Transverse colon (tissue), 4 donors: ENCODE data around the gene ARHGAP45.
A peak's percentile ranks its signal among the peaks of the same experiment; 100 is the strongest.

Experiments used
- EP300 ChIP-seq: sonication (generic); formaldehyde crosslinking; IDR thresholded peaks from one replicate; pipeline ENCODE4 v1.6.1; 2017; ENCODE audit warnings: antibody characterized with exemption, low read depth
- POLR2A ChIP-seq: fragments of 450-650 bp; IDR thresholded peaks from one replicate; pipeline ENCODE4 v1.6.1; 2016; ENCODE audit warnings: antibody characterized with exemption, mild to moderate bottlenecking, moderate library complexity
- POLR2AphosphoS5 ChIP-seq, 3 donors: sonication (generic); formaldehyde crosslinking; IDR thresholded peaks; one replicate each; pipeline ENCODE4 v1.6.1; 2016; ENCODE audit warnings: antibody characterized with exemption in 3 of 3
- TF ChIP-seq, protein P1 (sequence below), 5 experiments: fragments of 200-600 bp in 3 of 5; fragments of 450-650 bp in 2 of 5; sonication (generic) in 3 of 5; IDR thresholded peaks; 1 replicate in 2 of 5; 2 replicates in 3 of 5; pipeline ENCODE4 v1.5.1; 2016 to 2017; ENCODE audit warnings: antibody characterized with exemption in 5 of 5, inconsistent platforms in 3 of 5, mild to moderate bottlenecking in 2 of 5, moderate library complexity in 1 of 5

DNA sequence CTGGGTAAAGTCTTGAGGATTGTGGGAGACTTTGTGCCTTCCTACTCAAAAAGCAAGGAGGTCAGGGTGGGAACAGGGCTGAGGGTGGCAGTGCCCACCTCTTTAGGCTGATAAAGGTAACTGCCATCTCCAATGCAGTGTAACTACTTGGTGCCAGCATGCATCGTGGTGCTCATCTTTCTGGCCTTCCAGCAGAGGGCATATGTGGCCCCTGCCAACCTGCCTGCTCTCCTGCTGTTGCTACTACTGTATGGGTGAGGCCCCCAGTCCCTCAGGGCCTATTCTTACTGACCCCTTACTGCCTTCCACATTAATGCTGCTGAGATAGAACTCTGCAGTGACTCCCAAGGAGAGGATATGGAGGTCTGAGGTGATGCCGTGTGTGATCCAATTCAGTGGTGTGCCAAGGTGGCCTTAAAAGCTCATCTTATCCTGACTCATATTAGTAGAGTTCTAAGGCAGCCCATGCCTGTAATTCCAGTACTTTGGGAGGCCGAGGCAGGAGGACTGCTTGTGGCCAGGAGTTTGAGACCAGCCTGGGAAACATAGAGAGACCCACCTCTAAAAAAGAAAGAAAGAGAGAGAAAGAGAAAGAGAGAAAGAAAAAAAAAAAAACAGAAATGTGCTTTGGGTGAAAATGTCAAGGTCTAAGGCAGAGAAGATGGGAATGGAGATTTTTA lies 9.7 kb upstream of the ARHGAP45 start:
- TF ChIP-seq POLR2A (no peak), POLR2AphosphoS5 (IDR thresholded peaks at IDR 0.05) (no peak), EP300 (no peak)
- TF ChIP-seq, protein P1, sequence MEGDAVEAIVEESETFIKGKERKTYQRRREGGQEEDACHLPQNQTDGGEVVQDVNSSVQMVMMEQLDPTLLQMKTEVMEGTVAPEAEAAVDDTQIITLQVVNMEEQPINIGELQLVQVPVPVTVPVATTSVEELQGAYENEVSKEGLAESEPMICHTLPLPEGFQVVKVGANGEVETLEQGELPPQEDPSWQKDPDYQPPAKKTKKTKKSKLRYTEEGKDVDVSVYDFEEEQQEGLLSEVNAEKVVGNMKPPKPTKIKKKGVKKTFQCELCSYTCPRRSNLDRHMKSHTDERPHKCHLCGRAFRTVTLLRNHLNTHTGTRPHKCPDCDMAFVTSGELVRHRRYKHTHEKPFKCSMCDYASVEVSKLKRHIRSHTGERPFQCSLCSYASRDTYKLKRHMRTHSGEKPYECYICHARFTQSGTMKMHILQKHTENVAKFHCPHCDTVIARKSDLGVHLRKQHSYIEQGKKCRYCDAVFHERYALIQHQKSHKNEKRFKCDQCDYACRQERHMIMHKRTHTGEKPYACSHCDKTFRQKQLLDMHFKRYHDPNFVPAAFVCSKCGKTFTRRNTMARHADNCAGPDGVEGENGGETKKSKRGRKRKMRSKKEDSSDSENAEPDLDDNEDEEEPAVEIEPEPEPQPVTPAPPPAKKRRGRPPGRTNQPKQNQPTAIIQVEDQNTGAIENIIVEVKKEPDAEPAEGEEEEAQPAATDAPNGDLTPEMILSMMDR (IDR thresholded peaks at IDR 0.05): peak in 3 of 5 experiments; percentile 15 to 42 (median 28)
